PC-9 (cell line): ENCODE data around the gene FGF1.

Source experiments
- CTCF ChIP-seq: fragments of 200-600 bp; sonication (generic); conservative IDR thresholded peaks from 2 replicates; pipeline ENCODE4 v1.6.1; 2017; ENCODE audit warnings: mixed run types, antibody characterized with exemption, mild to moderate bottlenecking, moderate library complexity
- EZH2 ChIP-seq: fragments of 200-600 bp; sonication (generic); IDR thresholded peaks from 2 replicates; pipeline ENCODE4 v1.8.0; 2017; ENCODE audit warnings: antibody characterized with exemption, low read depth

DNA sequence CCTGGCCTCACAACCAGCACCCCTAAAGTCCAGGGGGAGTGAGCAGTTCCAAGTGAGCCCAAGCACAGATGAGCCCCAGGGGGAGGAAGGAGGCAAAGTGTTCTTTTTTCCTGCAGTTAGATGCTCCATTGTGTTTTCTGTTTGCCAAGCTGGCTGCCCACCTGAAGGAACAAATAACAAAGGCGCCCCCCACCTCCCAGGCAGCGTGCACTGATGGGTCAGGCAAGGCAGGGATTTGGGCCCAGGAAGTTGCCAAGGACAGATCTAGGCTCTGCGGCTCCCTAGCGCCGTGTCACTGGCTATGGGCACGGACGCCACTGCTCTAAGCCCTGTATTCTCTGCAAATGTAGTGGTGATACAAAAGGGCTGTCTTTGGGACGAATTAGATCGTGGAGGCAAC lies 21.8 kb downstream of the FGF1 start:
- TF ChIP-seq CTCF (no peak), EZH2 (no peak)
